HepG2 (cell line): Measurements from ENCODE around the gene FHIT. TPM values are rescaled to one million over a fixed set of nuclear protein-coding genes. Genes with fewer than 3 reads are reported as not detected.

Experiments
- ATAC-seq: fragments of 200-7000 bp; cut with Tn5 transposase; 3 replicates; pipeline ENCODE4 v1.9.1; 2020; ENCODE audit warnings: mild to moderate bottlenecking, moderate library complexity
- BruUV-seq: library from RNA; stranded (reverse); fragments of 400-500 nt; replicated peaks from 2 replicates; lab custom pipeline; 2021; lab: Mats Ljungman, UMichigan
- CTCF ChIA-PET: fragments of 300-600 bp; formaldehyde crosslinking; extraction: SDS; loops from one replicate; lab custom pipeline; 2021; ENCODE audit warnings: low total read pairs, inconsistent platforms, low intra/inter-chr PET ratio; lab: Yijun Ruan, JAX
- POLR2A ChIA-PET: fragments of 350-600 bp; sonication (Branson Sonifier 250); formaldehyde crosslinking; loops from one replicate; lab custom pipeline; 2020; ENCODE audit warnings: antibody characterized with exemption, inconsistent platforms; lab: Yijun Ruan, JAX
- DNase-seq: peaks from one replicate; pipeline ENCODE4 v3.0.0-alpha.2; 2015; ENCODE audit warnings: low spot score
- FAIRE-seq: peaks from 3 replicates; lab custom pipeline; 2011; peaks lifted over from hg19 to GRCh38; lab: Jason Lieb, UNC
- H2AFZ ChIP-seq: one replicate; pipeline ENCODE4 v1.6.1; 2011; ENCODE audit warnings: low read length, inconsistent platforms
- H3K27ac ChIP-seq: fragments of 300-600 bp; 3 replicates; pipeline ENCODE4 v1.8.0; 2011; ENCODE audit warnings: mixed run types, mild to moderate bottlenecking, mixed read lengths, low read length, inconsistent platforms; ENCODE audit not compliant: insufficient read depth; ENCODE audit errors: extremely low read length
- H3K27me3 ChIP-seq, 2 experiments: fragments of 200-600 bp in 1 of 2; 2 replicates in 1 of 2; 3 replicates in 1 of 2; pipeline versions ENCODE4 v1.6.0 to v1.8.0; 2011; ENCODE audit warnings: low read length in 2 of 2, mild to moderate bottlenecking in 2 of 2, moderate library complexity in 2 of 2, inconsistent platforms in 1 of 2; ENCODE audit not compliant: insufficient read depth in 2 of 2, control insufficient read depth in 1 of 2
- H3K36me3 ChIP-seq, 2 experiments: fragments of 200-600 bp in 1 of 2; replicated peaks in 1 of 2; 2 replicates in 1 of 2; 3 replicates in 1 of 2; pipeline versions ENCODE4 v1.5.1 to v1.8.0; 2011; ENCODE audit warnings: low read length in 2 of 2, inconsistent platforms in 1 of 2; ENCODE audit not compliant: insufficient read depth in 2 of 2, control insufficient read depth in 1 of 2
- H3K4me1 ChIP-seq: 2 replicates; pipeline ENCODE4 v1.5.1; 2012; ENCODE audit warnings: low read length, inconsistent platforms; ENCODE audit not compliant: insufficient read depth
- H3K4me2 ChIP-seq: 2 replicates; pipeline ENCODE4 v1.6.0; 2011; ENCODE audit warnings: low read depth, low read length, inconsistent platforms
- H3K4me3 ChIP-seq, 3 experiments: fragments of 200-600 bp in 1 of 3; sonication (generic), shearing (Covaris generic) in 1 of 3; replicated peaks in 1 of 3; 2 replicates each; pipeline ENCODE4 v1.5.1; 2011 to 2016; ENCODE audit warnings: low read length in 3 of 3, inconsistent platforms in 2 of 3, low read depth in 2 of 3, mild to moderate bottlenecking in 2 of 3, control low read depth in 1 of 3, mixed read lengths in 1 of 3; ENCODE audit not compliant: insufficient read depth in 1 of 3
- H3K79me2 ChIP-seq: one replicate; pipeline ENCODE4 v1.6.1; 2011; ENCODE audit warnings: low read length, inconsistent platforms; ENCODE audit not compliant: insufficient read depth
- H3K9ac ChIP-seq: 2 replicates; pipeline ENCODE4 v1.6.0; 2011; ENCODE audit warnings: mild to moderate bottlenecking, low read depth, low read length, inconsistent platforms; ENCODE audit not compliant: insufficient read depth
- H3K9me3 ChIP-seq: 2 replicates; pipeline ENCODE4 v1.5.1; 2012; ENCODE audit warnings: mild to moderate bottlenecking, low read length
- H4K20me1 ChIP-seq: 2 replicates; pipeline ENCODE4 v1.6.0; 2011; ENCODE audit warnings: inconsistent platforms, mild to moderate bottlenecking, low read length, moderate library complexity; ENCODE audit not compliant: insufficient read depth
- BCL3 ChIP-seq: sonication (generic); formaldehyde crosslinking; IDR thresholded peaks from 2 replicates; pipeline ENCODE4 v1.5.1; 2020; ENCODE audit warnings: mild to moderate bottlenecking, missing genetic modification reagents, moderate library complexity
- ETS1 ChIP-seq: sonication (generic); formaldehyde crosslinking; IDR thresholded peaks from 2 replicates; pipeline ENCODE4 v1.4.0; 2020; ENCODE audit warnings: missing genetic modification reagents
- KDM1A ChIP-seq: IDR thresholded peaks from 2 replicates; pipeline ENCODE4 v1.6.1; 2016; ENCODE audit warnings: missing compliant biosample characterization
- PRDM15 ChIP-seq: sonication (generic); formaldehyde crosslinking; IDR thresholded peaks from 2 replicates; pipeline ENCODE4 v1.4.0; 2020; ENCODE audit warnings: missing genetic modification reagents
- U2AF1 ChIP-seq: fragments of 200-400 bp; formaldehyde crosslinking; optimal IDR thresholded peaks from 2 replicates; pipeline ENCODE3; 2017; ENCODE audit warnings: mild to moderate bottlenecking, low read depth, low read length
- USF2 ChIP-seq, 2 experiments: sonication (generic) in 1 of 2; formaldehyde crosslinking in 1 of 2; IDR thresholded peaks; 2 replicates each; pipeline versions ENCODE4 v1.5.1 to v1.6.1; 2011 to 2020; ENCODE audit warnings: borderline replicate concordance in 1 of 2, low read depth in 1 of 2, low read length in 1 of 2, mild to moderate bottlenecking in 1 of 2, missing genetic modification reagents in 1 of 2, moderate library complexity in 1 of 2
- ZNF205 ChIP-seq: IDR thresholded peaks from 2 replicates; pipeline ENCODE4 v1.6.1; 2018; ENCODE audit warnings: missing biosample characterization, missing genetic modification reagents
- ZNF276 ChIP-seq: sonication (generic); formaldehyde crosslinking; IDR thresholded peaks from 2 replicates; pipeline ENCODE4 v1.4.0; 2020; ENCODE audit warnings: mild to moderate bottlenecking, low read depth, missing genetic modification reagents
- ZNF510 ChIP-seq: sonication (generic); formaldehyde crosslinking; IDR thresholded peaks from 2 replicates; pipeline ENCODE4 v1.4.0; 2020; ENCODE audit warnings: low read depth, mild to moderate bottlenecking, missing genetic modification reagents
- WGBS: methylation state at CpG from one replicate; pipeline ENCODE4 v1.1.6; 2017; ENCODE audit warnings: low lambda C conversion rate; 5-methylcytosine and 5-hydroxymethylcytosine counted together
- in situ Hi-C: cut with HindIII; loops from 2 replicates; pipeline ENCODE4 v1.10.0; 2017; ENCODE audit warnings: low pct_unique_long_range_greater_than_20kb; ENCODE audit not compliant: extremely low pct_ligation_motif_present
- intact Hi-C: fragments of 100-400 bp; cut with micrococcal nuclease; formaldehyde crosslinking; loops from one replicate; pipeline ENCODE4 v1.10.0; 2022; ENCODE audit not compliant: unreplicated experiment
- polyA plus RNA-seq, 8 experiments: library from polyadenylated mRNA; depleted of rRNA in 3 of 8; stranded (reverse) in 7 of 8; unstranded in 1 of 8; fragments of >200 nt; fragmentation: Illumina TruSeq in 4 of 8; extraction: Trizol in 4 of 8; gene quantifications; 2 replicates each; pipeline versions ENCODE4 v1.2.1 to v1.2.3, GENCODE V29; 2011 to 2016; ENCODE audit warnings: low read depth in 4 of 8, missing spikeins in 1 of 8, mixed read lengths in 1 of 8; ENCODE audit not compliant: insufficient read depth in 1 of 8
- total RNA-seq, 5 experiments: library from RNA; depleted of rRNA; stranded (reverse); fragments of >200 nt; fragmentation: Illumina TruSeq; extraction: Trizol; gene quantifications; 2 replicates each; pipeline ENCODE4 v1.2.3, GENCODE V29; 2016; ENCODE audit warnings: low read depth in 1 of 5

FHIT gene
- total and polyA plus RNA-seq, 2 of the 13 experiments (the other 11 are each of a cell fraction or from before 2014, with no cell fraction given): 4.0 to 4.6 TPM

- TF ChIP-seq USF2 (IDR thresholded peaks at IDR 0.05; ENCODE audit: low read depth, low read length) (no peak), USF2 (CRISPR knock-in tag; IDR thresholded peaks at IDR 0.05; ENCODE audit: borderline replicate concordance) (no peak), ZNF276 (CRISPR knock-in tag) (no peak), ZNF205 (no peak)
Measured at GRCh38 chr3:61146010-61146890, 105.0 kb downstream of the FHIT start (continued).

- H3K79me2 ChIP-seq: no peaks in the 10 kb centered on the region
- H3K27me3 ChIP-seq: no peaks in the 10 kb centered on the region
- no peak overlapping the region for H3K4me3 ChIP-seq
- H3K4me1 ChIP-seq: no peaks in the 10 kb centered on the region
- H3K36me3 ChIP-seq: no peaks in the 10 kb centered on the region
- no peak for FAIRE-seq
- H3K9ac ChIP-seq: no peak overlapping the region
- intact Hi-C loops: no loop called here
- no peak for DNase-seq
- no peak overlapping the region for H3K27ac ChIP-seq
- no TSS peak for BruUV-seq
- no peaks in the 10 kb centered on the region for H3K9me3 ChIP-seq
- ChIA-PET CTCF (no interaction called here), POLR2A (no interaction called here)
- H4K20me1 ChIP-seq: no peaks in the 10 kb centered on the region
- 71% methylated on average over 3 of the region's 3 CpGs for WGBS
- no peak overlapping the region for H3K4me2 ChIP-seq
- in situ Hi-C loops: no loop called here
- no peak for ATAC-seq
- H2AFZ ChIP-seq: no peak overlapping the region
- TF ChIP-seq ZNF510 (CRISPR knock-in tag) (no peak), KDM1A (no peak), U2AF1 (no peak), ETS1 (CRISPR knock-in tag) (no peak), PRDM15 (no peak), BCL3 (no peak)
Measured at GRCh38 chr3:61141697-61142096, 109.6 kb downstream of the FHIT start.
